ENCODE measurements around the gene B3GNT2. TPM values are rescaled to one million over a fixed set of nuclear protein-coding genes. Genes with fewer than 3 reads are reported as not detected.

B3GNT2 gene
- total RNA-seq, 2 experiments from 2014 or later: 28.0 to 30.6 TPM

DNA sequence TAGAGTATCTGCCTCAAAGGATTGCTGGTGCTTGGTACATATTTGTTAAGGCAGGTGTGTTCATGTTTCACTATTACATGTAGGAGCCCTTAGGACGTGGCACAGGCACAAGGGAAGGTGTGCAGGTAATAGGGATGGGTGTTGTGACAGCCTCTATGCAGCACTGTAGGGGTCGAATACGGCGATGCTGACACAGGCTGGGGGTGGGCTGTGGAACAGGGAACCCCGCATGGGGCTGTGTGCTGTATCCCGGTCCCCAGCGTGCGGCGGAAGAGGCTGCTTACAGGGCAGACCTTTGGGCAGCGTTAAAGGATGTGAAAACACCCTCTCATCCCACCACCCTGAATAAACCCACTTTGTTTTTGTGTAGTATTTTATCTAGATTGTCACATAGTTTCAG is 21.5 kb downstream of the B3GNT2 start:
- Mint-ChIP-seq H3K4me3 (no peak overlapping the region), H3K4me1 (peaks cover 57% of the 10 kb centered on the region), H3K27ac (no peak overlapping the region), H3K36me3 (ENCODE audit: low read depth) (peaks cover 57% of the 10 kb centered on the region), H3K9me3 (peaks cover 12% of the 10 kb centered on the region), H3K27me3 (no peaks in the 10 kb centered on the region)
- ChIA-PET CTCF (interaction anchor here (3.1 kb wide), 1 partner anchor 17 kb away, joined by 14 read pairs; no protein-coding TSS in a partner anchor), POLR2A (no interaction called here)
- DNase-seq: no peak

DNA sequence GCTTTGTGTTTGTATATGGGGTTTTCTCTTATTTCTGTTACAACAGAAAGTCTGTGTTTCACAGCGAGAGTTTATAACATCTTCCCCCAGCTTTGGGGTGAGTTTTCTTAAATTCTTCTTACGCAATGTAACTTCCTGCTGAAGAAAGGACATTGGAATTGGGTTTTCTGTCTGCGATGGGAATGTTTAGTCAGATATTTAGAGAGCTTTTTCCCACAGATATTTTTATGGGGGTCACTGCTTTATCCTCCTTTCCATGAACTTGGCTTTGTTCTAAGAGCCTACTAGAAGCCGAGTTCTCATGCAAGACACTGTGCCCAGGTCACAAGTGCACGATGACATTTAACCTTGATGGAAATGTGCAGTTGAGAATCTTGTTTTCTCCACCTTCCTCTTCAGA is 22.1 kb downstream of the B3GNT2 start:
- no peak for DNase-seq
- Mint-ChIP-seq H3K27me3 (no peaks in the 10 kb centered on the region), H3K9me3 (peaks cover 14% of the 10 kb centered on the region), H3K4me3 (no peak overlapping the region), H3K27ac (no peak overlapping the region), H3K36me3 (ENCODE audit: low read depth) (peaks cover 60% of the 10 kb centered on the region), H3K4me1 (peaks cover 61% of the 10 kb centered on the region)
- ChIA-PET POLR2A (no interaction called here), CTCF (interaction anchor here (1.4 to 3.1 kb wide), 3 partner anchors 10 to 18 kb away, joined by 4 to 14 read pairs (median 6); no protein-coding TSS in a partner anchor)

DNA sequence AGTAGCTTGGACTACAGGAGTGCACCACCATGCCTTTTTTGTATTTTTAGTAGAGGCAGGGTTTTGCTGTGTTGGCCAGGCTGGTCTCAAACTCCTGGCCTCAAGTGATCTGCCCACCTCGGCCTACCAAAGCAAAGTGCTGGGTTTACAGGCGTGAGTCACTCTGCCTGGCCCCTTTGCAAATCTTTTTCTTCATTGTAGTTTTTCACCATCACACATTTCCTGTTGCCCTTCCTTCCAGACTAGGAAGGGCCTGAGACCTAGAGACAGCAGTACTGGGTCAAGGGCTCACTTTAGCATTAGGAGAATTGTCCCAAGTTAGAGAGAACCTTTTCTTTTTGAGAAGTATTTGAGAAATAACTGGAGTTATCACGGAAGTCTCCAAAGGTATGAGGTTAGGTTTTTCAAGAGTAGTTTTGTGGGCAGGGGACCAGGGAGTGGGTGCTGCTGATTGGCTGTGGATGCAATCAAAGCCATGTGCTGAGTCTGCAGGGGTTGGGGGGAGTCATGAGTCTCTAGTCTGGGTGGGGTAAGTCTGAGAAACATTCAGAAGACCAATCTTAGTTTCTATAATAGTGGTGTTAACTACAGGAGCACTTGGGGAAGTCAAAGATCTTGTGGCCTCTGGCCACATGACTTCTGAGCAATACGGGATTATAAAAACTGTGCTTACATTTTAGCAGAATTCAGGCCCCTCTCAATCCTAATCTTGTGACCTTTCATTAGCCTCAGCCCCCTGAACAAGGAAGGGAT is 23.7 kb downstream of the B3GNT2 start:
- no peaks in the 10 kb centered on the region for H3K27me3 Mint-ChIP-seq
- DNase-seq: no peak
- peaks cover 62% of the 10 kb centered on the region for H3K36me3 Mint-ChIP-seq (ENCODE audit: low read depth)
- no peak overlapping the region for H3K4me3 Mint-ChIP-seq
- ChIA-PET POLR2A (no interaction called here), CTCF (interaction anchor here (1.4 to 2.1 kb wide), 2 partner anchors 8 to 16 kb away, joined by 4 to 6 read pairs; no protein-coding TSS in a partner anchor)
- peaks cover 21% of the 10 kb centered on the region for H3K9me3 Mint-ChIP-seq
- peak overlapping the region; percentile 63 for H3K27ac Mint-ChIP-seq
- H3K4me1 Mint-ChIP-seq: peaks cover 62% of the 10 kb centered on the region

DNA sequence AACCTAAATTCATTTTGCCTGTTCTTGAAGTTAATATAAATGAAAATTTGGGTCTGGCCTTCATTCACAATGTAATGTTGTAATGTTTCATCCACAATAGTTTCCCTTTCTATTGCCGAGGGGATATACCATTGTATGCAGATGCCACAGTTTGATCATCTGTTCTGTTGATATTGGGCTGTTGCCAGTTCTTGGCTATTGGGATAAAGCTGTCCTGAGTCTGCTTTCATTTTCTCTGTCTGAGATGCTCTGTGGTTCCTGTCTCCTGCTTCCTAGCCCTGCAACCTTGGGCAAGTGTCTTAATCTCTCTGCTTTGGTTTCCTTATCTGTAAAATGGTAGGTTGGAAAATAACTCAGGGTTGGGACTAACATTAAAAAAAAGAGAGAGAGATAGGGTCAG is 25.2 kb downstream of the B3GNT2 start:
- peaks cover 72% of the 10 kb centered on the region for H3K36me3 Mint-ChIP-seq (ENCODE audit: low read depth)
- H3K27me3 Mint-ChIP-seq: no peaks in the 10 kb centered on the region
- peaks cover 56% of the 10 kb centered on the region for H3K4me1 Mint-ChIP-seq
- peaks cover 21% of the 10 kb centered on the region for H3K9me3 Mint-ChIP-seq
- no peak overlapping the region for H3K4me3 Mint-ChIP-seq
- DNase-seq: no peak
- POLR2A ChIA-PET: no interaction called here
- CTCF ChIA-PET: interaction anchor here (1.5 kb wide), 1 partner anchor 11 kb away, joined by 8 read pairs; no protein-coding TSS in a partner anchor
- H3K27ac Mint-ChIP-seq: peak overlapping the region; percentile 5

DNA sequence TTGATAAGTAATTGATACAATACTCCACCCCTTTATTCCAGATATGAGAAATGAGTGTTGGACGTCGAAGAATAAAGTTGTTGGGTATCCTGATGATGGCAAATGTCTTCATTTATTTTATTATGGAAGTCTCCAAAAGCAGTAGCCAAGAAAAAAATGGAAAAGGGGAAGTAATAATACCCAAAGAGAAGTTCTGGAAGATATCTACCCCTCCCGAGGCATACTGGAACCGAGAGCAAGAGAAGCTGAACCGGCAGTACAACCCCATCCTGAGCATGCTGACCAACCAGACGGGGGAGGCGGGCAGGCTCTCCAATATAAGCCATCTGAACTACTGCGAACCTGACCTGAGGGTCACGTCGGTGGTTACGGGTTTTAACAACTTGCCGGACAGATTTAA is 26.3 kb downstream of the B3GNT2 start:
- Mint-ChIP-seq H3K36me3 (ENCODE audit: low read depth) (peaks cover 75% of the 10 kb centered on the region), H3K9me3 (peaks cover 21% of the 10 kb centered on the region), H3K4me1 (peaks cover 54% of the 10 kb centered on the region), H3K27ac (peak overlapping the region; percentile 55), H3K4me3 (no peak overlapping the region), H3K27me3 (no peaks in the 10 kb centered on the region)
- POLR2A ChIA-PET: no interaction called here
- DNase-seq: no peak
- CTCF ChIA-PET: interaction anchor here (1.5 kb wide), 1 partner anchor 9 kb away, joined by 8 read pairs; no protein-coding TSS in a partner anchor

DNA sequence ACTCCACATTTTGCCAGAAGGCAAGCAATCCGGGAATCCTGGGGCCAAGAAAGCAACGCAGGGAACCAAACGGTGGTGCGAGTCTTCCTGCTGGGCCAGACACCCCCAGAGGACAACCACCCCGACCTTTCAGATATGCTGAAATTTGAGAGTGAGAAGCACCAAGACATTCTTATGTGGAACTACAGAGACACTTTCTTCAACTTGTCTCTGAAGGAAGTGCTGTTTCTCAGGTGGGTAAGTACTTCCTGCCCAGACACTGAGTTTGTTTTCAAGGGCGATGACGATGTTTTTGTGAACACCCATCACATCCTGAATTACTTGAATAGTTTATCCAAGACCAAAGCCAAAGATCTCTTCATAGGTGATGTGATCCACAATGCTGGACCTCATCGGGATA is 26.8 kb downstream of the B3GNT2 start:
- DNase-seq: peak; percentile 25
- Mint-ChIP-seq H3K27ac (peak overlapping the region; percentile 55), H3K4me3 (no peak overlapping the region), H3K9me3 (peaks cover 21% of the 10 kb centered on the region), H3K4me1 (peaks cover 59% of the 10 kb centered on the region), H3K27me3 (no peaks in the 10 kb centered on the region), H3K36me3 (ENCODE audit: low read depth) (peaks cover 80% of the 10 kb centered on the region)
- ChIA-PET CTCF (interaction anchor here (0.6 to 1.5 kb wide), 2 partner anchors 9 to 246 kb away, joined by 3 to 8 read pairs; no protein-coding TSS in a partner anchor), POLR2A (no interaction called here)

DNA sequence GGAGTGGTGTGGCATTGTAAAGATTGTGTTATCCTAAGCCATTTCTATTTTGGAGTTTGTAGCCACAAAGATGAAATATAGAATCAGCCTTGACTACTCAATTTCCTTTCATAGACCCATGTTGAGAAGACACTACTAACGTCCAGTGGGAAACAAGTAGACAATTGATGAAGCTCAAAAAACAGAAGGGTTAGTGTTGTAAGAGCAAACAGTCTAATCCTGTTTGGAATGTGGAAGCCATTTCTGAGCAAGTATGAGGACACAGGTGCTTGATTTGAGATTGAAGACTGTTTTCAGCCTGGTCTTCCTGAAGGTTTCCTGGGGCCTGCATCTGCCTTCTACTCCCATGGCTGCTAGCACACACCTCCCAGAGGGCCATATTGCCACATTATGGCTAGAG is 29.1 kb downstream of the B3GNT2 start:
- Mint-ChIP-seq H3K9me3 (peaks cover 16% of the 10 kb centered on the region), H3K27me3 (no peaks in the 10 kb centered on the region), H3K4me1 (peaks cover 46% of the 10 kb centered on the region), H3K27ac (no peak overlapping the region), H3K36me3 (ENCODE audit: low read depth) (peaks cover 65% of the 10 kb centered on the region), H3K4me3 (no peak overlapping the region)
- no peak for DNase-seq
- ChIA-PET CTCF (interaction anchor here (1.4 kb wide), 1 partner anchor 18 kb away, joined by 3 read pairs; no protein-coding TSS in a partner anchor), POLR2A (no interaction called here)

DNA sequence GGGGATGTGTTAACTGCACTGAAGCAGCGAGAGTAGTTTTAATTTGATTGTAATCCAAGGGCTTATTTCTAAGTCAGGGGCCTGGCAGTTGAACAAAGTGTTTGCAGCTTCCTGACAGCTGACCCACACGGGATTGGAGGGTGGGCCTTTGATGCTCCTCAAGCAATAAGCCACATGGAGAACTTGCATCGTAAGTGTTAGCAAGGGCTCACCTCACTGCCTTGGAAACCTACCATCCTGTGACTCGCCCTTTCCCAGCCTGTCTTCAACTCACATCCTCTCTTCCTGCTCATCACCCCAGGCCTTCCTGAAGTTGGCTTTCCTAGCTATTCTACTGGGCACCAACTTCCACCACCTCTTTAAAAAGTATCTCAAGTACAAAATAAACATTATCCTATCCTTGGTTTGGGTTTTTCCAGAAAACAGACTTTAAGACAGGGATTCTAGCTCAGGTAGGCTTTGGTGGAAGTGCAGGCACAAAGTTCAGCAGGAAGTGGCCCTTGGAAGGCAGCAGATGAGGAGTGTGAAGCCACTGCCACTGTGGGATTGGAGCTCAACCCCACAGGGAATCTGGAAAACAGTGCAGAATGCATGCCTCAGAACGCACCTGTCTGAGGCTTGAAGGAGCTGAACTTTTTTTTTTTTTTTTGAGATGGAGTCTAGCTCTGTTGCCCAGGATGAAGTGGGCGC is 31.6 kb downstream of the B3GNT2 start:
- ChIA-PET POLR2A (no interaction called here), CTCF (interaction anchor here (0.7 to 1.1 kb wide), 4 partner anchors 9 to 1366 kb away, joined by 3 to 4 read pairs (median 4); no protein-coding TSS in a partner anchor)
- peaks cover 21% of the 10 kb centered on the region for H3K4me1 Mint-ChIP-seq
- no peaks in the 10 kb centered on the region for H3K27me3 Mint-ChIP-seq
- H3K27ac Mint-ChIP-seq: peak overlapping the region; percentile 68
- no peak for DNase-seq
- peaks cover 46% of the 10 kb centered on the region for H3K36me3 Mint-ChIP-seq (ENCODE audit: low read depth)
- peaks cover 9% of the 10 kb centered on the region for H3K9me3 Mint-ChIP-seq
- no peak overlapping the region for H3K4me3 Mint-ChIP-seq

DNA sequence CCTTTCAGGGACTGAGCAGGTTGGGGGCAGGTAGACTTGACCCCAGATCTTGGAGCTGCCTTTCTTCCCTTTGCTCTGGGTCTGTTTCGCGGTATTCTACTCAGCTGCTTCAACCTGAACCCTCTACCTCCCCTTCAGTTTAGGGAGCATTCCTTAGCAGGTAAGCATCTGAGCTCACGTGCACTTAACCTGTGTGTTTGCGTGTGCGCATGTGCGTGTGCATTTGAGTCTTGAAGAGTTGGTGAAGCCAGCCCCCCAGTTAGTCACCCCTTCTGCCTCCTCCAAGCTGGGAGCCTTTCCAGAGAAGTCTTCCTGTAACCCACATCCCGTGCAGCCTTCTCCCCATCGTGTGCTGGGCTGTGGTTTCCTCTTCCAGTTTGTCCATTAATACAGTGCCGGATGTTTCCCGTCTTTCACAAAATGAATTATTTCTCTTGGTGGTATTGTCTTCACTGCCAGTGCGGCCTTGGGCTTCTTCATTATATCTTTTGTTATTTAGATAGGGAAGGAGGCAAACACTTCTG is 33.2 kb downstream of the B3GNT2 start:
- Mint-ChIP-seq H3K27ac (no peak overlapping the region), H3K27me3 (no peaks in the 10 kb centered on the region), H3K4me3 (no peak overlapping the region), H3K4me1 (peaks cover 10% of the 10 kb centered on the region), H3K36me3 (ENCODE audit: low read depth) (peaks cover 30% of the 10 kb centered on the region), H3K9me3 (no peaks in the 10 kb centered on the region)
- no peak for DNase-seq
- CTCF ChIA-PET: no interaction called here
- POLR2A ChIA-PET: no interaction called here

DNA sequence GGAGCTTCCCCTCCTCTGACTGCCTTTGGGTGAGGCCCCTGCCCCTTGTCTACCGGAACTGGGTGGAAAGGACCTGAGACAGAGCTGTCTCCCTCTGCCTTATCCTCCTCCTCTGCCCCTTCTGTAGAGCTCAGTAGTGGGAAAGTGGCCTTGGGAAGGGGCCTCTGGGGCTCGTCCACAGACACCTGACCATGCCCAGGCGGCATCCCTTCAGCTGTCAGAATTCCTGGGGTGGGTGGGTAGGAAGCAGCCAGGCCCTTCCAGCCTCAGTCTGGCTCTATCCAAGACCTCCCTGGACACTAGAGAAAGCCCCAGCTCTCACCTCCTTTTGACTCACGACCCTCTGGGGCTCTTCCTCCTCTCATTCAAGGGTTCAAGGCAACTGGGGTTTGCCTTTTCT is 35.6 kb downstream of the B3GNT2 start:
- Mint-ChIP-seq H3K9me3 (no peaks in the 10 kb centered on the region), H3K4me3 (no peak overlapping the region), H3K27ac (no peak overlapping the region), H3K36me3 (ENCODE audit: low read depth) (peaks cover 13% of the 10 kb centered on the region), H3K27me3 (no peaks in the 10 kb centered on the region), H3K4me1 (peaks cover 10% of the 10 kb centered on the region)
- POLR2A ChIA-PET: no interaction called here
- CTCF ChIA-PET: interaction anchor here (0.6 to 2.4 kb wide), 2 partner anchors 10 to 66 kb away, joined by 4 to 8 read pairs; no protein-coding TSS in a partner anchor
- no peak for DNase-seq

DNA sequence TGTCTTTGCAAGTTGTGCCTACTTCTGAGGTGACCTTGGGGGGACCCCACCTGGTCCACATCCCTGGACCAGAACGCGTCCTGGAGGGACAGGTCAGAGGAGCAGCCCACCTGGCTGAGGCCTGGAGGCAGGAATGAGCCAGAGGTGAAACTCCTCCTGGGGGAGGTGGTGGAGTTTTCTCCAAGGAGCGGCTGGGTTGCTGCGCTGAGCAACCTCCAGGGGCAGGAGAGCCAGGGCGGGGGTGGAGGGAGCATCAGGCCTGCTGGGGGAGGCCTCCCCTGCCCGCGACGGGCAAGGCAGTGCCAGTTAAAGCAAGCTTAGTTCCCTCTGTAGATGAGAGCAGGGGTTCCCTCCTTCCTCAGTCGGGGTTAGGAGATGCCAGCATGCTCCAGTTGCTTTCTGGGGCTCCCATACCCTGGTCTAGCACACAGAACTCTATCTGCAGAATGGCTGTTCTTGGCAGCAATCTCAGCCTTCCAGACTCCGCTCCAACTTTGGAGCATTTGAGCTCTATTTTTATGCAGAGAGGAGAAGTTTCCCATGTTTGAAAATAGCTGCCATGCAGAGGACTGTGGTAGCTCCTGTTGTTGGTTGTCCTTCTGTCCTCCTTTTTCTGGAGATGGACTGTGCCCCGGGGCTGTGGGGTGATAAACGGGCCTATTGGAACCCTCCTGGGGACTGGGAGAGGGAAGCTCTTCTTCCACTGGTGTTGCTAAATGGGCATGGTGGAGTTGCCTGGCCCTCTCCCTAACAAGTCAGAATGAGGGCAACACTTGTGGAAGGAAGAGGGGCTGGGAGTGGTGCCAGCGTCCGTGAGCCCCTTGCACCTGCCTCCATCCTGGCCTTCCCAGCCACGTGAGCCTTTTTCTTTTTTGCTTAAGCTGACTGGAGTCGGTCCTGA is 39.1 kb downstream of the B3GNT2 start:
- H3K36me3 Mint-ChIP-seq (ENCODE audit: low read depth): peaks cover 4% of the 10 kb centered on the region
- no peak overlapping the region for H3K4me3 Mint-ChIP-seq
- no peaks in the 10 kb centered on the region for H3K27me3 Mint-ChIP-seq
- H3K9me3 Mint-ChIP-seq: no peaks in the 10 kb centered on the region
- no peak for DNase-seq
- no peaks in the 10 kb centered on the region for H3K4me1 Mint-ChIP-seq
- peak overlapping the region; percentile 39 for H3K27ac Mint-ChIP-seq
- POLR2A ChIA-PET: no interaction called here
- CTCF ChIA-PET: interaction anchor here (0.6 to 1.8 kb wide), 2 partner anchors 16 to 561 kb away, joined by 3 to 6 read pairs; no protein-coding TSS in a partner anchor

DNA sequence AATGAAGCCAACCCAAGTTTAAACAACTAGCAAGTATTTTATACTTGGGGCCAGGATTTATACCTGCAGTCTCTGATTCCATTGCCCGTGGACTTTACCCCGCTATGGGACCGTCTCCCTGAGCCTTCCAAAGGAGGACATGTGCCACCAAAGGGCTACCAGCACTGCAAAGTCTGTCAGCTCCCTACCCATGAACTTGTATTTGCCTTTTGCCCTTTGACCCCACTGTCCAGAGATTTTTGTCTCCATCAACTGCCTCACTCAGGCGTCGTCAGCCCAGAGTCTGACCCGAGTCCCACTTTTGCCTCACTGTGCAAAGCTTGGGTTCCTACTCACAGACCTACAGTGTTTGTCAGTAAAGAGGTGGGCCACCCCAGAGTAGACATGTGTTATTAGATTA is 40.6 kb downstream of the B3GNT2 start:
- POLR2A ChIA-PET: no interaction called here
- Mint-ChIP-seq H3K27me3 (no peaks in the 10 kb centered on the region), H3K4me1 (no peaks in the 10 kb centered on the region), H3K9me3 (no peaks in the 10 kb centered on the region), H3K4me3 (no peak overlapping the region), H3K27ac (no peak overlapping the region), H3K36me3 (ENCODE audit: low read depth) (no peaks in the 10 kb centered on the region)
- CTCF ChIA-PET: no interaction called here
- DNase-seq: no peak

All from activated CD4-positive, alpha-beta T cell treated with anti-CD3 and anti-CD28 coated beads, Interleukin-2, amount 10 ng/mL, durations not matched to agents 7 days and 5 days (primary cell).